ENCODE measurements around the gene ULK1.
"Not testable (repeated sequence)": the region's sequence is repeated elsewhere in the genome, so short reads cannot be mapped to it uniquely, and the experiment has no call there.

Gene ULK1

DNA sequence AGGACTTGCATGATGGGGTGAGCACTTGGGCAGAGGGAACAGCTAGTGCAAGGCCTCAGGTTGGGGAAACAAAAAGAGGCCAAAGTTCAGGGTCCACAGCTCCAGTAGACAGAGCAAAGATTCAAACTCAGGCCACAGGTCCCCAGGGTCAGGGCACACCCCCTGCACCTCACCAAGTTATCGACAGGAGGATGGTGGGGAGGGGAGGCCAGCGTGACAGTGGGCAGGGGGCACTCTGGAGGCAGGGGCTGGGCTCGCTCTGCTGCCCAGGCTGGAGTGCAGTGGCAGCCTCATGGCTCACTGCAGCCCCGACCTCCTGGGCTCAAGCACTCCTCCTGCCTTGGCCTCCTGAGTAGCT, 32.4 kb upstream of the ULK1 start:
- DNase-seq: no peak

- DNase-seq: no peak
Observed at GRCh38 chr12:131862600-131862993, 31.8 kb upstream of the ULK1 start.

DNA sequence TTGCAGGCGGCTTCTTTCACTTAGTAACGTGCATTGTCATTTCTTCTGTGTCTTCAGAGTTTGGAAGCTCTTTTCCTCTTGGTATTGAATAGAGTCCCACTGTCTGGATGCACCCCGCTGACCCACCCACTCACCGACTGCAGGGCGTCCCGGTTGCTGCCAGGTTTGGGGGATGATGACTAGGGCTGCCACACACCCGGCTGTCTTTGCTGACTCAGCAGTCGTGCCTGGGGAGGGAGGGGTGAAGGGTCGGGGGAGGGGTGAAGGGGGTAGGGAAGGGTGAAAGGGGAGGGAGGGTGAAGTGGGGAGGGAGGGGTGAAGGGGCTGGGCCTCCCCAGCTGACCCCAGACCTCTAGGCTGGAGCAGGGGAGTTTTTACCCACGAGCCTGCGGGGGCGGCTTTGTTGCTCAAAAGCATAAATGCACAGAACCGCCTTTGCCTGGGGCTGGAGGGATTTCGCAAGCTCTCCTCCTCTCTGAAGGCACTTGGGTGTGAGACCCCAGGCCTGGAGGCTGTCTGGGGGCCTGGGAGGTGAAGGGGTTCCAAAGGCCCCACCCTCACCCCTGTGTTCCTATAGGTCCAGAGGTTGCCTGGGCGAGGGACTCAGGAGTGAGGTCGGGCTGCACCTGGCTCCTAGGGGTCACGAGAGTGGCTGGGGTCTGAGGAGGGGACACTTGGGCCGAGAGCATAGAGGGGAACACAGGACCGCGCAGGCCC, 31.3 kb upstream of the ULK1 start:
- DNase-seq: no peak

DNA sequence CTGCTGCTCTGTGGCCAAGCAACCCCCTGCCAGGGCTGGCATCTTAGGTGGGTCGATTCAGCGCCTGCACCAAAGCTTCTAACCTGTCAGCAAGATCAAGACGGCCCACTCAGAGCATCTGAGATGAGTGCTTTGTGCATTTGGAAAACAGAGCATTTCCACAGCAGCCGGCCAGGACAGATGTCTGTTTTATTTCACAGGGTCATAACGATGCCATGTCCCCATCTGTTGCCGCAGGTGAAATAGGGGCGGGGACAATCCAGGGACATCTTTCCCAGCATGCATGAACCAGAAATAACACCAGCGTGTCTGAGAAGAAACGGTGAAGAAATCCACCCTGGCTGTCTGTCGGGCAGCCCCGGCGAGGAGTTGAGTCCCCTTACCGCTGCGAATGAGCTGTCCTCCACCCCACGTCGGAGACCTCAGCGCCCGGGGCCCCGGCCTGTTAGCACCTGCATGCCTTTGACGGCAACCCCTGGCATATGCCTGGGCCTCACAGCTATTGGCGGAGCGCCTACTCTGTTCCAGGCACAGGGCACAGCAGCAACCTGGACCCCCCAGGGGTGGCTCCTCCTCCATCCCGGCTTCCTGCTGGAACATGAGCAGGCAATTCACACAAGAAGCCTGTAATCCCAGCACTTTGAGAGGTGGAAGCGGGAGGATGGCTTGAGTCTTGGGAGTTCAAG, 30.6 kb upstream of the ULK1 start:
- DNase-seq: no peak

GRCh38 chr12:131864469-131864868, 30.0 kb upstream of the ULK1 start:
- no peak for DNase-seq

GRCh38 chr12:131865180-131865875, 29.1 kb upstream of the ULK1 start:
- no peak for DNase-seq

GRCh38 chr12:131867471-131867870, 27.0 kb upstream of the ULK1 start:
- DNase-seq: no peak

DNA sequence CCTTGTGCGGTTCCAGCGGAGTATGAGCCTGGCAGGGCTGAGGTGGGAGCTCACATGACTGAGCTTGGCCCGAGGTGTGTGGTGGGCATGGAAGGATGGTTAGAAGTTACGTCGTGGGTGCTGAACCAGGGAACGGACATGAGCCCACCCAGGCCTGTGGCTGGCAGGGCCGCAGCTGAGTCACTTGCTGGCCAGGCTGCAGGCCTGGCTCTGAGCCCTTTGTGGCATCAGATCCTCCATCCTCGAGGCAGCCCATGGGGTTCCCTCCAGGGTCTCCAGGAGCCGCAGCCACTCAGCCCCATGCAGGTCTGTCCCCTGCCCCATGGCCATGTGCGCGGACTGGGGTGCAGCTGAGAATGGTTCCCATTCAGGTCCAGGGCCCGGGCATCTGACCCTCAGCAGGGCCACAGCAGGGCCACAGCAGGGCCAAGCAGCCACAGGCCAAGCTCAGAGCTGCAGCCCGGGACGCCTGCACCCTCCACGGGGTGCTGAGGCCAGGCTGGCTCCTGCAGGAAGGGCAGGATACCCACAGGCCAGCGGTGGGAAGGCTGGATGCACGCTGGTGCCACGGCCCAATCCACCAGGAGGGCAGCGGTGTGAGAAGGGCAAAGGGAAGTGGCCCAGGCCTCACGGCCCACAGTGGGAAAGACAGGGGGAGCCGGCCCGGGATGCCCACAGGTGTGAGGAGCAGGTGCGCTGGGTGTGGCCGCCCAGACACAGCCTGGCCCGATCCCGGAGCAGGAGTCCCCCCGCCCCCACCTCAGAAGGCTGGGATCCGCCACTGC, 26.3 kb upstream of the ULK1 start:
- no peak for DNase-seq

DNA sequence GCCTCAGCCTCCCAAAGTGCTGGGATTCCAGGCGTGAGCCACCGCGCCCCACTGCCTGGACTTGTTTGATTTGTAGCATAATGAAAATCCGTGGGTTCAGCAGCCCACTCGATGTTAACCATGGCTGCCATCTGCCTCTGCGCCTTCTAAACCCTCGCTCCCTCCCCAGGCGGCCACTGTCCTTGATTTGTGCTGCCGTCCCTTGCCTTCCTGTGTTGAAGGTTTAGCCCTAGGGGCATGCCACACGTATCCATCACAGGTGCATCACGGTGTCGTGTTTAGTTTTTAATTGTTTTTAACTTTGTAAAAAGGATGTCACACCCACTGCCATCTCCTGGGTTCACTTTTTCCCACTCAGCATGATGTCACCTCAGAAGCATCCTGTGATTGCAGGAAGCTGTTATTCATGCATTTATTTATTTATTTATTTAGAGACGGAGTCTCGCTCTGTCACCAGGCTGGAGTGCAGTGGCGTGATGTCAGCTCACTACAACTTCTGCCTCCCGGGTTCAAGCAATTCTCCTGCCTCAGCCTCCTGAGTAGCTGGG, 24.5 kb upstream of the ULK1 start:
- DNase-seq: no peak

DNA sequence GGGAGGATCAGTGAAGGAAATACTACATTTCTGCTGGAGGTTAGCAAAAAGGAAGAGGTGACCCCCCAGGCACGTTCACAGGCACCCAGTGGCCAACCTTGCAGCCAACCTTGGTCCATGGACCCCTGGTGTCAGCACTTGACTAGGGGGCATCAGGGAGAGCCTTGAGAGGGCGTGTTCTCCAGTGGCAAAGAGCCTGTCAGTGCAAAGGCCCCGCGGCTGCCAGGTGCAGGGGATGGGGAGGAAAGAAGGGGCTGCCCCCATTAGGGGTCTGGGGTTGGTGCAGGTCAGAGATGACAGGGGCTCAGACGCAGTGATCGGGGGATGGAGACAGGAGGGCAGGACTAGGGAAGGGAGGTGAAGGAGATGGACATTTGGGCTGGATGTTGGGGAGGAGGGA, 22.7 kb upstream of the ULK1 start:
- no peak for DNase-seq

DNA sequence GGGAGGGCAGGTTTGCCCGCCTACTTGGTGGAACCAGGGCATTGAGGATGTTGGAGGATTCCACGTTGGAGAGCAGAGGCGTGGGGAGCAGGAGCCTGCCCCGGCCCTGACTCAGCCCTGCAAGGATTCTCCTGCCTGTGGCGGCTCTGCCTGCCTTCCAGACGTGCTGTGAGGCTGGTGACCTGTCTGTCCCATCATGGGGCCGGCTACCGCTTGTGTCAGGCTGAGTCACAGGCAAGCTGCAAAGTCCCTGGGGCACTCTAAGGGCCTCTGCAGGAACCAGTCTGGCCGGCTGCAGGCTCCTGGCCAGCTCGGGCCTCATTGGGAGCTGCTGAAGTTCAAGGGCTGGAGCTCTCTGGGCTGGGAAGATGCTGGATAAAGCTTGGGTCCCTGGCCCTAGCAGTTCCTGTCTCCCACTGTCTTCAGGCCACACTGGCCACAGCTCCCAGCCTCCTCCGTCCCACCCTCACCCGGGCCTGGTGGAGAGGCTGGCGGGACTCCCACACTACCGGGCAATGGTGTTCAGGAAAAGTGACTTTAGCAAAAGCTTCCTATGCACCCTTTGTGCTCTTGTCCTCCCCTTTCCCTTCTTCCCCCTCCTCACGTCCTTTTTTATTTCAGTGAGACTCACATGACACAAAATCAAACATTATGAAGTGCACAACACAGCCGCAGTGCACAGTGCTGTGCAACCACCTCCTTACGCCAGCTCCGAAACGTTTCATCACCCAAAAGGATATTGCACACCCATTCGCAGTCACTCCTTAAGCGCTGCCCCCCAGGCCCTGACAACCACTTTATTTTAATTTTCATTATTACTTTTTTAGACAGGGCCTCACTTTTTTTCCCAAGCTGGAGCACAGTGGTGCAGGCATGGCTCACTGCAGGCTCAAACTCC, 22.0 kb upstream of the ULK1 start:
- no peak for DNase-seq

DNA sequence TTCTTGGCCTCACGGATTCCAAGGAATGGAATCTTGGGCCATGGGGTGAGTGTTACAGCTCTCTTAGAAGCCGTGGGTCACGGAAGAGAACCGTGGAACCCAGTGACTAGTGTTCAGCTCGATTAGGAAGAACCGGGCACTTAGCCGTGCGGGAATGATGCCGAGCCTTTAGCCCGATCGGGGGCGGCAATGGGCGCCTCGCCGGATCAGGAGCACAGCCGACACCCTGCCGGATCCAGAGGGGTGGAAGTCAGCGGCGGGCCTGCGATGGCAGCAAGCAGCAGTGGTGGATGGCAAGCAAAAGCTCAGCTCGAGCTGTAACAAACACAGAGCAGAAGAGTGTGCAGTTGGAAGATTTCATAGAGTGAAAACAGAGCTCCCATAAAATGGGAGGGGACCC, 21.1 kb upstream of the ULK1 start:
- DNase-seq: no peak

DNA sequence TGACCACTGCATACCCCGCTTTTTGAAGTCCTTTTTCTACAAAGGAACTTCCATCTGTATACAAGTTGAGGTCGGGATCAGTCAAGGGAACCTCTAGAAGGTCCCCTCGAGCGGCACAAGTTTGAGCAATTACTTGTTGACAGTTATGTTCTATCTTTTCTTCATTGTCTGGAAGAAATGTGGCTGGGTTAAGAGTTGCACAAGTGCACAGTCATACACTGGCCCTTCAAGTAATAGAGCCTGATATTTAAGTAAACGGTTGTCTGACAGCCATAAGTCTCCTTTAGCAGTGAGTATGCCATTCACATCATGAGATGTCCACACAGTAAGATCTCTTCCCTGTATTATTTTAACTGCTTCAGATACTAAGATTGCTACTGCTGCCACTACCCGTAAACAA, 19.4 kb upstream of the ULK1 start:
- not testable (repeated sequence) for DNase-seq

- not testable (repeated sequence) for DNase-seq
Observed at GRCh38 chr12:131877216-131877615, 17.2 kb upstream of the ULK1 start.

DNA sequence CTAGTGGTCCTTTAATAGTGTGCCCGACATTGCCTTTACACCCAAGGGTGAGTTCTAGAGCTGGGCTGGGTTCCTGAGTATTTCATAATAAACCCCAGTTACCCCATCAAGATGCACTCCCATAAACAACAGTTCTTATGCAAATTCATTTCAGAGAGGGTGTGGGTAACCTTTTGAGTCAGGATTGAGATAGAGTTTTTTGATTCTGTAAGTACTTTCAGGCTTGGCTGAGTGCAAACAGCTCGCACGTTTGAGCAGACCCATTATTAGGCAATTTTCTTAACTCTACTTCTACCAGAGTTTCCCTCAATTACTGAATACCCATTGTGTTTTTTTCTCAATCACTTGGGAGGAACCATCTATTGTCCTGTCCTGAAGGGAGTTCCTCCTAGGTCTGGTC, 16.0 kb upstream of the ULK1 start:
- not testable (repeated sequence) for DNase-seq

- no peak for DNase-seq
Observed at GRCh38 chr12:131882804-131883520, 11.5 kb upstream of the ULK1 start.

GRCh38 chr12:131883521-131883900, 10.9 kb upstream of the ULK1 start:
- DNase-seq: no peak

DNA sequence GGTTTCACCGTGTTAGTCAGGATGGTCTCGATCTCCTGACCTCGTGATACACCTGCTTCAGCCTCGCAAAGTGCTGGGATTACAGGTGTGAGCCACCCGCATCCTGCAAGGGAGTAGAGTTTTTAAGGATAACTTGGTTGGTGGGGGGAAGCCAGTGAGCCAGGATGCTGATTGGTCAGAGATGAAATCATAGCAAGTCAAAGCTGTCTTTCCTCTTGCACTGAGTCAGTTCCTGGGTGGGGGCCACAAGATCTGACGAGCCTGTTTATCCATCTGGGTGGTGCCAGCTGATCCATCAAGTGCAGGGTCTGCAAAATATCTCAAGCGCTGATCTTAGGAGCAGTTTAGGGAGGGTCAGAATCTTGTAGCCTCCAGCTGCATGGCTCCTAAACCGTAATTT, 9.3 kb upstream of the ULK1 start:
- not testable (repeated sequence) for DNase-seq

- no peak for DNase-seq
Observed at GRCh38 chr12:131885543-131886057, 8.8 kb upstream of the ULK1 start.

DNA sequence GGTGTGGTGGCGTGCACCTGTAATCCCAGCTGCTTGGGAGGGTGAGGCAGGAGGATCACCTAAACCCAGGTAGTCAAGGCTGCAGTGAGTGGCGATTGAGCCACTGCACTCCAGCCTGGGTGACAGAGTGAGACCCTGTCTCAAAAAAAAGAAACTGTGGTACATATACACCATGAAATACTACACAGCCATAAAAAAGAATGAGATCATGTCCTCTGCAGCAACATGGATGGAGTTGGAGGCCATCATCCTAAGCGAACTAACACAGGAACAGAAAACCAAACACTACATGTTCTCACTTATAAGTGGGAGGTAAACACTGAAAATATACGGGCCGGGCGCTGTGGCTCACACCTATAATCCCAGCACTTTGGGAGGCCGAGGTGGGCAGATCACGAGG, 2.7 kb upstream of the ULK1 start:
- DNase-seq: not testable (repeated sequence)

Measured in CD4-positive, alpha-beta T cell treated with Interleukin-17A for 1 hour (primary cell).